ENCODE measurements around the gene GATA3.

The GATA3 gene

GRCh38 chr10:8103543-8103942, 49.1 kb downstream of the GATA3 start:
- no peak for DNase-seq

DNA sequence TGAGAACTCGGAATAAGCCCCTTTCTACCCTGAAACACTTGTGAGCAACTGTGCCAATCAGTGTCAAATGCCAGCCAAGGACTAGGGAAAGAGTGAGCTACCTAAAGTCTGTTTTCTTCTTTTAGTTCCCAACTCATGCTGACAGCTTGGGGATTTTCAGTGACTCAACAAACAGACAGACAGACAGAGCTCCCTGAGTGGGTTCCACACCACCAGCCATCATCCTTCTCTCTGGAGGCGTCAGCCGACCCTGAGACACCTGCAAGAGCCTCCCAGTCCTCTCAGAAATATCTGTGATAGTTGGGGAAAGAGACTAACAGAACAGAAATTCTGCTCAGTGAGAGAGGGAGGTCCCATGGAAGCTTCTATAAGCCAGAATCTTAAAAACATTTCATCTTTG, 49.5 kb downstream of the GATA3 start:
- DNase-seq, result no peak

GRCh38 chr10:8104721-8105120, 50.2 kb downstream of the GATA3 start:
- no peak for DNase-seq

- no peak for DNase-seq
These were observed 51.4 kb downstream of the GATA3 start for GRCh38 chr10:8105932-8106331.

GRCh38 chr10:8112230-8112905, 57.9 kb downstream of the GATA3 start:
- no peak for DNase-seq

DNA sequence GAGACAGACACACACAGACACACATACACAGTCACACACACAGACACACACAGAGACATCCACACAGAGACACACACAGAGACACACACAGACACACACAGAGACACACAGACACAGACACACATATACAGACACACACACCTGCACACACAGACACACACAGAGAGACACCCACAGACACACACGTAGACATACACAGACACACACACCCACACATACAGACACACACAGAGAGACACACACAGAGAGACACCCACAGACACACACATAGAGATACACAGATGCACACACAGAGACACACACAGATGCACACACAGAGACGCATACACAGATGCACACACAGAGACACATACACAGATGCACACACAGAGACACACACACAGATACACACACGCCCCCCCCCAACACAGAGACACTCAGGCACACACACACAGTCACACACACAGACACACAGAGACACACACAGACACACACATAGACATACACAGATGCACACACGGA, 58.5 kb downstream of the GATA3 start:
- DNase-seq, result no peak

DNA sequence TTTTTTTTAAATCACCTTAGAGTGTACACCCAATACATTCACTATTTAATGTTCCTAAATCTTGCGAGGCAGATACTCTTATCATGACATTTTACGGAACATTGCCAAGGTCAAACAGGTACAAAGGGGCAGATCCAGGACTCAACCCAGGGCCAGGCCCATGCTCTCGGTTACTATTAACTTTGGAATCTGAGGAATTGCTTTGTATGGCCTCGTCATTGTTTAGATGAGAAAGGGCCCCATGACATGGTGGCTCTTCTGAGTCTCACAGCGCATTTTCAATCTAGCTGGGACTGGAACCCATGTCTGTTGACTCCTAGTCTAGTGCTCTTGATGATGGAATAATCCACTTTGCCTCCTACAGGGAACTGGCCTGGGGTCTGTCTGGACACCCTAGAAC, 59.1 kb downstream of the GATA3 start:
- DNase-seq, result no peak

DNA sequence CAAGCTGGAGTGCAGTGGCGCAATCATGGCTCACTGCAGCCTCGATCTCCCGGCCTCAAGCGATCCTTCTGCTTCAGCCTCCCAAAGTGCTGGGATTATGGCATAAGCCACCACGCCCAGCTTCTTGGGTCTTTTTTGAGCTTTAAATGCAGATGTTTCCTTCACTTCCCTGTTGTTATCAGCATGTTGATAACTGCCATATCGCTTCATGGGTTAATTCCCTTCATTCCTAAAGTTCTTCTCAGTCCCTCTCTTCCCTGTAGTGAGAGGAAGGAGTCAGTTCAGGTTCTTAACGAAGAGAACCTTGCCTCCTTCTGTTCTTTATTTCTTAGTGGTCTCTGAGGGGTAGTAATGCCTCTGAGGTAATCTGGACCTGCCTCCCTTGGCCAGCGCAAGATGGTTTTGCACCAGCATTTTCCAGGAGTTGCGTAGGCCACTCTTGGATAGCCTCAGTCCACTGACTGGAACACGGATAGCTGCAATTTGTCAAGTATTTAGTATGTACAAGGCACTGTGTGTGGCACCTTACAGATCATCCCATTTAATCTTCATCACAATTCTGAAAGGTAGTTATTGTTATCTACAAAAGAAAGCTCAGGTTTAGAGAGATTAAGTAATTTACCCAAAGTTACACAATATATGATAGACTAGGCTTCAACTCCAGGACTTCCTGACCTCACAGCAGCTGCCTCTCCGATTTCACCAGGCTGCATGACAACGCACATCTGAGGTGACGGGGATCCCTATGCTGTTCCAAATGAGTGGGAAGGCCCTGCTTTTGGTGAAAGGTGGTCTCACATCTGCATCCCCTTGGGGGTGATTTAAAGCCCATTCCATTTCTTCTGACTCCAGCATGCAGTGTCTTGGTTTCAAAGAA, 60.5 kb downstream of the GATA3 start:
- DNase-seq, result no peak

DNA sequence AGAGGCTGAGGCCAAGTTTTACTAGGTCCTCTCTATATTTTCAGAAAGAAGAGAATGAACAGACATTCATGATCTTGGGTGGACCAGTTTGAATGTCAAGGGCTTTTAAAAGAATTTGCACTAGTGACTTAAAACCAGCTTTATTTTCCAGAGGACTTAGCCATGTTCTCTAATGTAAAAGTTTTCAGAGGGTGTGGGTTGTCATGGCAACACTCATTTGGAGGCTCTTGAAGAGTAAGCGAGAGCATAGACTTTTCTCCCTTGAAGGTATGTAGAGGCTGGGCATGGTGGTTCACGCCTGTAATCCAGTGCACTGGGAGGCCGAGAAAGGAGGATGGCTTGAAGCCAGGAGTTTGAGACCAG, 61.1 kb downstream of the GATA3 start:
- no peak for DNase-seq

- no peak for DNase-seq
These were observed 62.0 kb downstream of the GATA3 start for GRCh38 chr10:8116474-8116873.

DNA sequence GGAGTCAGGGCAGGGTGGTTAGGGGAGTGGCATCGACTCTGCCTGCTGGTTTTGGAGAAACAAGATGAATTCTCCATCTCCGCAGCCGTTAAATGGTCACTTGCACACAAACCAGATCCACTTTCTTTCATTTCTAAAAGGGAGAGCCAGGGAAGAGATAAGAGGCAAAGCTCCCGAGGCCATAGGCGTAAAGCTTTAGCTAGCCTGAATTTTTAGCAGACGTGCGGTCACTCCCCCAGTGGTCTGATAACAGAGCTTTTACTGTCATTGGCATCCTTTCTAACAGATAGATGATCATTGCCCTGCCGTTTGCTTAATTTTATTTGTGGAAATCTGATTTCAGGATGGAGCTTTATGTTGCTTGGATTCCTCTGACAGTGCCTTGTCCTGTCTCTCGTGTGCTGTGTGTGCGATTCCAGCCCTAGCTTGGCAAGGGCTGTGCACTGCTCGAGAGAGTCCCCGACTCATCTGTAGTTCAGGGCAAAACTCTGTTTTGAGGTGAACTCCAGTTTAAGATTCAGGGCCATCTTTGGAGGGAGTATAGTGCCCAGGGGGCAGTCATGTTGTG, 62.5 kb downstream of the GATA3 start:
- DNase-seq, result no peak

GRCh38 chr10:8121201-8121890, 66.9 kb downstream of the GATA3 start:
- DNase-seq, result no peak

- DNase-seq, result no peak
These were observed 68.3 kb downstream of the GATA3 start for GRCh38 chr10:8122611-8123369.

- DNase-seq, result no peak
These were observed 69.9 kb downstream of the GATA3 start for GRCh38 chr10:8124436-8124835.
